ENCODE measurements around the gene IFTAP.

The IFTAP gene

DNA sequence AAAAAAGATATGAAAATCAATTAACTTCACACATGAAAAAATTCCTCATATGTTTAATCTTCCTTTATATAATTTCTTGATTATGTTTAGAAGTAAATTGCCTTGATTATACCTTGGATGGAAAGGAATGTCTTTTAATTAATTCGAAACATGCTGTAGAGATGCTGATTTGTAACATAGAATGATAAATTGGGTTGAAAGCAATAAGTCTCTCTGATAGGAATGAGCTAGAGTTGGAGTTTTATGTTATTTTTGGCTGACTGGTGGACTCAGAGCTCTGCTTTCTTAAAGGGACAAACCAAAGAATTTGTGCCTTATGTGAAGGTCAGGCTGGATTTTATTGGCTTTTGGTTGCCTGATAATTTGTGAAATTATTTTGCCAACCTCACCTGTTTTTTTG is 98.4 kb downstream of the IFTAP start:
- Mint-ChIP-seq H3K27me3 (peaks cover 28 to 67% of the 10 kb centered on the region in 2 donors), H3K4me1 (ENCODE audit: low read depth in 2 of 2) (no peaks in the 10 kb centered on the region), H3K27ac (no peak overlapping the region), H3K9me3 (no peaks in the 10 kb centered on the region), H3K4me3 (no peak overlapping the region), H3K36me3 (ENCODE audit: insufficient read depth) (no peaks in the 10 kb centered on the region)
- no peak for DNase-seq
- ATAC-seq (replicated peaks) = no peak

DNA sequence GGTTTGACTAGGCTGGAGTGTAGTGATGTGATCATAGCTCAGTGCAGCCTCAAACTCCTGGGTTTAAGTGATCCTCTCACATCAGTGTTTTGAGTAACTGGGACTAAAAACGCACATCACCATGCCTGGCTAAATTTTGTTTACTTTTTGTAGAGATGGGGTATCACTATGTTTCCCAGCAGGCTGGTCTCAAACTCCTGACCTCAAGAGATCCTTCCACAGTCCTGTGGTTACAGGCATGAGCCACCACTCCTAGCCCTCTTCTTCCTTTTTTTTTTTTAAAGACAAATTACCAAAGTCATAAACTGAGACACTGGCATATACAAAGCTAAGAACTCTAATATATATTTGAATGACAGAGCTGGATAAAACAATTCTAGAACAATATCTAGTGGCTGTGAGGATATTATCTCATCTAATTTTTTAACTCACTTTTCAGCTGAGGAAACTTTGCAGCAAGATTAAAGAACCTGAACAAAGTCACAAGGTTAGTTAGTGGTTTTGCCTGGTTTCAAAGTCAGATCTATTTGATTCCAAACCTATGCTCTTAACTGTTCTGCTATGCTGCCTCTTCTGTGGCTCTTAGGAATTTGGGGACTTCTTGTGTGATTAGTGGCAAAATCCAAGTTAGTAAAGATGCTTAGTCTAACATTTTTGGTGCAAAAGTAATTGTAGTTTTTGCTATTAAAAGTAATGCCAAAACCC is 99.0 kb downstream of the IFTAP start:
- Mint-ChIP-seq H3K4me1 (ENCODE audit: low read depth in 2 of 2) (no peaks in the 10 kb centered on the region), H3K4me3 (no peak overlapping the region), H3K36me3 (ENCODE audit: insufficient read depth) (no peaks in the 10 kb centered on the region), H3K27me3 (peaks cover 25 to 65% of the 10 kb centered on the region in 2 donors), H3K27ac (no peak overlapping the region), H3K9me3 (no peaks in the 10 kb centered on the region)
- DNase-seq (no peak), ATAC-seq (replicated peaks) (no peak)

DNA sequence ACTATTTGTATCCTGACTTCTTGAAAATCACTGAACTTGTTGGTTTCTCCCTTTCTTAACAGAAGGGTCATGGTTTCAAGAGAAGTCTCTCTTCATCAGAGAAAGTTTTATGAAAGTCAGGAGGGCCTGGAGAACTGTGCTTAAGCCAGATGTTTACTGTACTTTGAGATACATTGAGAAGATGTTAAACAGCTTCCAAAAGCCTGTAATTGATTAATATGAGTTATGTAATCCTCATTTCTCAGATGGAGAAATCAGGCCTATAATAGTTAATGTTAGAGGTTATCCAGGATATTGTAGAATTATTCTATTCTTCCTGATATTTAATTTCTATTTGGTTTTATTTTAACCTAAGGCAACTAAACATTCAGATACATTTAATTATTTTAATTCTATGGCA is 100.8 kb downstream of the IFTAP start:
- Mint-ChIP-seq H3K9me3 (no peaks in the 10 kb centered on the region), H3K36me3 (ENCODE audit: insufficient read depth) (no peaks in the 10 kb centered on the region), H3K27ac (no peak overlapping the region), H3K27me3 (peaks cover 21 to 62% of the 10 kb centered on the region in 2 donors), H3K4me1 (ENCODE audit: low read depth in 2 of 2) (no peaks in the 10 kb centered on the region), H3K4me3 (no peak overlapping the region)
- no peak for DNase-seq
- no peak for ATAC-seq (replicated peaks)

DNA sequence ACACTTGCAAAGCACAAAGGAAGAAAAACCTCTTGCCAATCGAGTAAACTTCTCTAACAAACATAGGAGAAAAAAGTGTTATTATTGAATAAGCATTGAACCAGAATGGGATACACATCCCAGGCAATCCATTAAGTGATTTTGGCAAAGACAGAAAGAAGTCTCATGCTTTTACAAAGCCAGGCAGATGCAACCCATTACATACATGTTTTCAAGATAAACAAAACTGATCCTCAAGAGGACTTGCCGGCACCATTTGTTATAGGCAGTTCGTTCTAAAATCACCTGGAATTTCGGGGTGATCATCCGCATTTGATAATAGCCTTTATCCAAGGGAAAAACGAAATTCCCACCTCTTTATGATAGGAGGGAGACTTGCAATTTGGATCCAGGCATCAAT is 101.3 kb downstream of the IFTAP start:
- Mint-ChIP-seq H3K4me1 (ENCODE audit: low read depth in 2 of 2) (no peaks in the 10 kb centered on the region), H3K27ac (no peak overlapping the region), H3K9me3 (no peaks in the 10 kb centered on the region), H3K36me3 (ENCODE audit: insufficient read depth) (no peaks in the 10 kb centered on the region), H3K4me3 (no peak overlapping the region), H3K27me3 (peaks cover 26 to 64% of the 10 kb centered on the region in 2 donors)
- no peak for ATAC-seq (replicated peaks)
- DNase-seq = no peak

DNA sequence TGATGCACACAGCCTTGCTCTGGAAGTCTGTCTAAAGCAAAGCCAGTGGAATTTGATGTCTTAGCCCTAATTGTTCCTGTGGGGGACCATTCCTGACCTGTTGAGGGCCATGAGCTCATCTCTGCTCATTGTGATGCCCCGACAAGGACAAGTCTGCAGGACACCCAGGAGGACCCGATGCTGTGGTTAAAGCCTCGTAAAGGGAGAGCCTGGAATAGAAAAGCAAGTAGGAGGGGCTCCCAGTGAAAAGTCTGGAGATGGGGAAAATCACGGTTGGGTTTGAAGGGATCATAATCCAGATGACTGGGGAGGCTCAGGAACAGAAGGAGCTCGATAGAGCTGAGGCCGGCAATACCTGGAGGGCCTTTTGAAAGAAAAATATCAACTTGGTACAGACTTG is 102.2 kb downstream of the IFTAP start:
- H3K9me3 Mint-ChIP-seq = no peaks in the 10 kb centered on the region
- no peaks in the 10 kb centered on the region for H3K4me1 Mint-ChIP-seq (ENCODE audit: low read depth in 2 of 2)
- ATAC-seq (replicated peaks) (no peak), DNase-seq (no peak)
- H3K4me3 Mint-ChIP-seq = no peak overlapping the region
- no peak overlapping the region for H3K27ac Mint-ChIP-seq
- H3K36me3 Mint-ChIP-seq (ENCODE audit: insufficient read depth) = no peaks in the 10 kb centered on the region
- H3K27me3 Mint-ChIP-seq = peaks cover 28 to 68% of the 10 kb centered on the region in 2 donors

DNA sequence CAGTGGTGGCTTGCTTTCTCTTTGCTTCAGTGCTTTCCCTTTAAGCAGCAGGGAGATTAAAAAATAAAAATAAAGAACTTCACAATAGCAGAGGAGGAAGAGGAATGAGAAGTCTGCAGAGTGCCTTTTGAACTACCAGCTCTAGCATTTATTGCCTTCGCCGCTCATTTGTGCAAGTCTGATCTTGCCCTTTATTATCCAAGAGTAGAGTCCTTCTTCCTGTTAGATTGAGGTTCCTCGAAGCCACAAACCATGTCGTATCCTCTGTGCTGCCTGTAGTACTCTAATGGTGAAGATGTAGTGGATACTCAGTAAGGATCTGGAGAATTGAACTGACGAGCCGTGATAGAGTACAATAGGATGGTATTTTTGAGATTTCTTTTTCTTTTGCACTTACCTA is 105.0 kb downstream of the IFTAP start:
- no peak overlapping the region for H3K27ac Mint-ChIP-seq
- no peaks in the 10 kb centered on the region for H3K36me3 Mint-ChIP-seq (ENCODE audit: insufficient read depth)
- H3K4me1 Mint-ChIP-seq (ENCODE audit: low read depth in 2 of 2) = peaks cover 2 to 4% of the 10 kb centered on the region in 2 donors
- H3K27me3 Mint-ChIP-seq = peaks cover 45 to 60% of the 10 kb centered on the region in 2 donors
- H3K9me3 Mint-ChIP-seq = no peaks in the 10 kb centered on the region
- H3K4me3 Mint-ChIP-seq = no peak overlapping the region
- no peak for ATAC-seq (replicated peaks)
- no peak for DNase-seq

DNA sequence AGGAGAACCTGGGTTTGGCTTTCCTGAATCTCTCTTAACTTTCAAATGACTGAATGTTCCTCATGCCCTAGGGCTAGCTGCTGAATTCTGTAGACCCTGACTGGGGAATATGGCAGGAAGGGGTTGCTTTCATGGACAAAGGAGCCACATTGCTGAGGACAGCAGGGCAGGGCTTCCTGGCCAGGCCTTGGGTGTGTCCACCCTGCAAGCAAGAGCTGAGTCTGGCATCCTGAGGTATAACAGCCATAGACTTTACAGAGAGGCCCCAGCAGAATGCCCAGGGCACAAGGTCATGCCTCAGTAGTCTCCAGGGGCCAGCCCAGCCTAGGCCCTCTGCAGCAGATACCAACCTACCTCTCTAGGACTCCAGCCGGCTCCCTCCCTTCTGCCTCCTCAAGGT is 105.9 kb downstream of the IFTAP start:
- Mint-ChIP-seq H3K27ac (no peak overlapping the region), H3K27me3 (peaks cover 45 to 58% of the 10 kb centered on the region in 2 donors), H3K9me3 (no peaks in the 10 kb centered on the region), H3K4me1 (ENCODE audit: low read depth in 2 of 2) (peaks cover 2 to 4% of the 10 kb centered on the region in 2 donors), H3K36me3 (ENCODE audit: insufficient read depth) (no peaks in the 10 kb centered on the region), H3K4me3 (no peak overlapping the region)
- DNase-seq = no peak
- ATAC-seq (replicated peaks) = no peak

DNA sequence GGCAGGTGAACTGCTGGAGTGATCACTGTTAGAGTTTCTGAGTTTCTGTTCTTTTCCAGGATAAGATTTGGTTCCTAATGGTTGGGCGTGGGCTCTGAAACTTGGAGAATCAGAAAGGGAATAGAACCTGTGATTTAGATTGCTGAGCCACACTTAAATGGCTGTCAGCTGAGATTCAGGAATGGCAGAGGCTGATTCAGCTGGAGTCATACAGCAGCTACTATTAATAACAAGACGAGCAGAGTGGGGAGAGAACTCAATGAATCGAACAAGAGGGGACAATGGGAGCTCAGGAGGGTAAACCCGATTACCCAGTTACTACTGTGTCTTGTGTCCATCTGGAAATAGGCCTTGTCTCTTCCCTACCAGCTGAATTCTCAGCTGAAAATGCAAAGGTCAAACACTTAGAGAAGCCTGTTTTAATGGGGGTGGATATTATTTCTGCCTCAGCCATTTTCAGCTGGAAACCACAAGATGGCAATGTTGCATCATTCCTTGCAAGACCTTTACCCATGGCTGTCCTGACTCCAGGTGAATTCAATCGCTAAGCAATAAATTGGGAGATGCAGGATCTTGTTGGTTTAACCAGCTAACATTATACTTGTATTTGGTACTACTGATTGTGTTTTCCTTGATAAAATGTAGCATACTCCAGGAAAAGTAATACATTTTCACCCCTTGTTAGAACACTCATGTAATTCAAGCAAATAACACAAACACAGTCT is 108.2 kb downstream of the IFTAP start:
- no peaks in the 10 kb centered on the region for H3K36me3 Mint-ChIP-seq (ENCODE audit: insufficient read depth)
- peaks cover 2 to 4% of the 10 kb centered on the region in 2 donors for H3K4me1 Mint-ChIP-seq (ENCODE audit: low read depth in 2 of 2)
- no peak overlapping the region for H3K4me3 Mint-ChIP-seq
- no peak overlapping the region for H3K27ac Mint-ChIP-seq
- H3K9me3 Mint-ChIP-seq = no peaks in the 10 kb centered on the region
- DNase-seq (no peak), ATAC-seq (replicated peaks) (no peak)
- H3K27me3 Mint-ChIP-seq = peaks cover 31 to 51% of the 10 kb centered on the region in 2 donors

DNA sequence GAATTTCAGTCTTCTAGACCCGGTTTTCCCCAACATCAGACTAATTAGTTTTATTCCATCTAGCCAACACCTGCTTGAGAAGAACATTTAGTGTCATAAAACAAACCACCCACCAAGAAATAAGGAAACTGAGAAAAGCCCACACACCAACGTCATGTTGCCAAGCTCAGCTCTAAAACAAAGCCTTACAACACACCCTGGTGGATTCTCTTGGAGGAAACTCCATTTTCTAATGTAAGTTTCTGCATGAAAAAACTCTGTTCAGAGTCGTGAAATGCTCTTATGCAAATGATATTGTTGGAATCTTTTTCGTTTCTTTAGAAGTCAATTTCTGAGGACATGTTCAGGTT is 108.7 kb downstream of the IFTAP start:
- no peaks in the 10 kb centered on the region for H3K36me3 Mint-ChIP-seq (ENCODE audit: insufficient read depth)
- H3K27me3 Mint-ChIP-seq = peaks cover 34 to 51% of the 10 kb centered on the region in 2 donors
- peaks cover 2 to 4% of the 10 kb centered on the region in 2 donors for H3K4me1 Mint-ChIP-seq (ENCODE audit: low read depth in 2 of 2)
- no peak overlapping the region for H3K27ac Mint-ChIP-seq
- ATAC-seq (replicated peaks) = no peak
- no peak for DNase-seq
- H3K9me3 Mint-ChIP-seq = no peaks in the 10 kb centered on the region
- no peak overlapping the region for H3K4me3 Mint-ChIP-seq
